Measurements from ENCODE around the gene SNX12.
"Not testable (repeated sequence)": the region's sequence is repeated elsewhere in the genome, so short reads cannot be mapped to it uniquely, and the experiment has no call there.

The SNX12 gene

GRCh38 chrX:71085900-71086299 is 17.8 kb upstream of the SNX12 start:
- DNase-seq: no peak

- no peak for DNase-seq
These were observed 14.7 kb upstream of the SNX12 start for GRCh38 chrX:71082822-71083221.

- DNase-seq: no peak
These were observed 14.1 kb upstream of the SNX12 start for GRCh38 chrX:71082124-71082647.

- DNase-seq: no peak
These were observed 13.4 kb upstream of the SNX12 start for GRCh38 chrX:71081330-71082123.

- no peak for DNase-seq
These were observed 2.4 kb upstream of the SNX12 start for GRCh38 chrX:71070531-71070930.

GRCh38 chrX:71067712-71068043 is 456 bp downstream of the SNX12 start:
- peak in 1 of 2 experiments; percentile 53 for DNase-seq

- DNase-seq: peak in 1 of 2 experiments; percentile 23
These were observed 1.0 kb downstream of the SNX12 start for GRCh38 chrX:71067089-71067488.

GRCh38 chrX:71060127-71060526 is 8.0 kb downstream of the SNX12 start:
- no peak for DNase-seq

GRCh38 chrX:71057848-71058530 is 10.1 kb downstream of the SNX12 start:
- no peak for DNase-seq

GRCh38 chrX:71056867-71057266 is 11.3 kb downstream of the SNX12 start:
- DNase-seq: no peak

GRCh38 chrX:71053217-71053621 is 14.9 kb downstream of the SNX12 start:
- no peak for DNase-seq

- DNase-seq: no peak
These were observed 15.4 kb downstream of the SNX12 start for GRCh38 chrX:71052721-71053120.

GRCh38 chrX:71047891-71048290 is 20.2 kb downstream of the SNX12 start:
- DNase-seq: not testable (repeated sequence)

GRCh38 chrX:71017396-71017939 is 50.7 kb downstream of the SNX12 start:
- no peak for DNase-seq
